Measurements from ENCODE around the gene SYT12. TPM values are rescaled to one million over a fixed set of nuclear protein-coding genes. Genes with fewer than 3 reads are reported as not detected.
A peak's percentile ranks its signal among the peaks of the same experiment; 100 is the strongest.

The SYT12 gene
- total and polyA plus RNA-seq, 2 donors (not counting 1 experiment from before 2014, with no cell fraction given) = not detected

- 0% methylated on average over 4 of the region's 5 CpGs for WGBS (ENCODE audit: insufficient coverage)
- DNase-seq (peak; percentile 51), ATAC-seq (ENCODE audit: low read depth) (peak; percentile 9)
- Histone ChIP-seq H3K27me3 (replicated peaks in 1 of 4; ENCODE audit: control extremely low read depth in 1 of 4, control insufficient read depth in 3 of 4, insufficient read depth in 4 of 4, low read length in 3 of 4) (peaks cover 0 to 68% (median 39%) of the 10 kb centered on the region in 4 experiments), H3K79me2 (ENCODE audit: control insufficient read depth, insufficient read depth, low read length) (no peaks in the 10 kb centered on the region), H3K4me2 (replicated peaks; ENCODE audit: low read depth, low read length, poor library complexity, severe bottlenecking) (peak overlapping the region; percentile 74), H3K4me1 (ENCODE audit: control insufficient read depth in 2 of 2, insufficient read depth in 2 of 2, low read length in 2 of 2) (peaks cover 48 to 50% of the 10 kb centered on the region in 2 donors), H2AFZ (ENCODE audit: insufficient read depth, low read depth, low read length, poor library complexity, severe bottlenecking) (no peak overlapping the region), H3K27ac (ENCODE audit: low read length in 2 of 2) (no peak overlapping the region), H3K36me3 (replicated peaks in 1 of 2; ENCODE audit: control extremely low read depth in 1 of 2, control insufficient read depth in 1 of 2, extremely low read depth in 1 of 2, insufficient read depth in 2 of 2, low read length in 1 of 2) (no peaks in the 10 kb centered on the region), H4K20me1 (ENCODE audit: control insufficient read depth, insufficient read depth, low read length, poor library complexity, severe bottlenecking) (no peaks in the 10 kb centered on the region), H3K4me3 (ENCODE audit: control extremely low read depth in 1 of 5, extremely low read depth in 1 of 5, insufficient read depth in 1 of 5, low read depth in 2 of 5, low read length in 4 of 5) (no peak overlapping the region), H3K9ac (ENCODE audit: low read length) (no peak overlapping the region), H3K9me3 (ENCODE audit: control extremely low read depth in 1 of 3, control insufficient read depth in 2 of 3, insufficient read depth in 1 of 3, low read length in 2 of 3) (peaks cover 0 to 31% (median 0%) of the 10 kb centered on the region in 3 donors)
- H3K27ac Mint-ChIP-seq = no peak overlapping the region
- no peaks in the 10 kb centered on the region for H3K9me3 Mint-ChIP-seq (ENCODE audit: insufficient read depth)
- peak overlapping the region; percentile 52 for H3K4me3 Mint-ChIP-seq
- POLR2A ChIA-PET = no interaction called here
- TF ChIP-seq EZH2 (IDR thresholded peaks at IDR 0.05; ENCODE audit: borderline replicate concordance, insufficient read depth, low read depth, low read length, poor library complexity, severe bottlenecking) = no peak
- no peak for TF ChIP-seq CTCF (IDR thresholded peaks at IDR 0.05)
- H3K4me1 Mint-ChIP-seq = peaks cover 45% of the 10 kb centered on the region
- intact Hi-C loops (cut with micrococcal nuclease) = no loop called here
- H3K27me3 Mint-ChIP-seq = peaks cover 51% of the 10 kb centered on the region
- CTCF ChIA-PET = interaction anchor here (0.9 kb wide), 1 partner anchor 56 kb away, joined by 3 read pairs; no protein-coding TSS in a partner anchor
Measured at GRCh38 chr11:67024410-67024809, 1.5 kb downstream of the SYT12 start.

- Histone ChIP-seq H3K27ac (ENCODE audit: low read length in 2 of 2) (no peak overlapping the region), H3K27me3 (replicated peaks in 1 of 4; ENCODE audit: control extremely low read depth in 1 of 4, control insufficient read depth in 3 of 4, insufficient read depth in 4 of 4, low read length in 3 of 4) (peaks cover 0 to 74% (median 41%) of the 10 kb centered on the region in 4 experiments), H3K4me2 (replicated peaks; ENCODE audit: low read depth, low read length, poor library complexity, severe bottlenecking) (peak overlapping the region; percentile 74), H3K9ac (ENCODE audit: low read length) (no peak overlapping the region), H4K20me1 (ENCODE audit: control insufficient read depth, insufficient read depth, low read length, poor library complexity, severe bottlenecking) (no peaks in the 10 kb centered on the region), H3K4me3 (ENCODE audit: control extremely low read depth in 1 of 5, extremely low read depth in 1 of 5, insufficient read depth in 1 of 5, low read depth in 2 of 5, low read length in 4 of 5) (no peak overlapping the region), H2AFZ (ENCODE audit: insufficient read depth, low read depth, low read length, poor library complexity, severe bottlenecking) (no peak overlapping the region), H3K4me1 (ENCODE audit: control insufficient read depth in 2 of 2, insufficient read depth in 2 of 2, low read length in 2 of 2) (peaks cover 48 to 50% of the 10 kb centered on the region in 2 donors), H3K36me3 (replicated peaks in 1 of 2; ENCODE audit: control extremely low read depth in 1 of 2, control insufficient read depth in 1 of 2, extremely low read depth in 1 of 2, insufficient read depth in 2 of 2, low read length in 1 of 2) (no peaks in the 10 kb centered on the region), H3K79me2 (ENCODE audit: control insufficient read depth, insufficient read depth, low read length) (no peaks in the 10 kb centered on the region), H3K9me3 (ENCODE audit: control extremely low read depth in 1 of 3, control insufficient read depth in 2 of 3, insufficient read depth in 1 of 3, low read length in 2 of 3) (peaks cover 0 to 26% (median 0%) of the 10 kb centered on the region in 3 donors)
- ATAC-seq (ENCODE audit: low read depth) (no peak), DNase-seq (no peak)
- H3K9me3 Mint-ChIP-seq (ENCODE audit: insufficient read depth) = no peaks in the 10 kb centered on the region
- no peak overlapping the region for H3K27ac Mint-ChIP-seq
- TF ChIP-seq EZH2 (IDR thresholded peaks at IDR 0.05; ENCODE audit: borderline replicate concordance, insufficient read depth, low read depth, low read length, poor library complexity, severe bottlenecking) = no peak
- TF ChIP-seq CTCF (IDR thresholded peaks at IDR 0.05) = no peak
- H3K27me3 Mint-ChIP-seq = peaks cover 50% of the 10 kb centered on the region
- ChIA-PET POLR2A (no interaction called here), CTCF (no interaction called here)
- 14% methylated on average over 1 of the region's 1 CpG for WGBS (ENCODE audit: insufficient coverage)
- H3K4me1 Mint-ChIP-seq = peaks cover 45% of the 10 kb centered on the region
- no peak overlapping the region for H3K4me3 Mint-ChIP-seq
- intact Hi-C loops (cut with micrococcal nuclease) = no loop called here
Measured at GRCh38 chr11:67024966-67025365, 2.0 kb downstream of the SYT12 start.

All from B cell (primary cell).